Activated effector memory CD4-positive, alpha-beta T cell treated with Interleukin-2 at 50 U/mL for 16 hours (primary cell): ENCODE data around the gene RAD51B.

Experiments
- DNase-seq: peaks from one replicate; pipeline ENCODE4 v3.0.0-alpha.2; 2020

Gene RAD51B

GRCh38 chr14:68569970-68570409, 750.4 kb downstream of the RAD51B start:
- no peak for DNase-seq

GRCh38 chr14:68571114-68571591, 751.6 kb downstream of the RAD51B start:
- DNase-seq = no peak

GRCh38 chr14:68571928-68572525, 752.4 kb downstream of the RAD51B start:
- DNase-seq = no peak

- no peak for DNase-seq
Measured at GRCh38 chr14:68573126-68573525, 753.5 kb downstream of the RAD51B start.

GRCh38 chr14:68573722-68574121, 754.1 kb downstream of the RAD51B start:
- DNase-seq = no peak

GRCh38 chr14:68574461-68574860, 754.9 kb downstream of the RAD51B start:
- DNase-seq = no peak

GRCh38 chr14:68574906-68575305, 755.3 kb downstream of the RAD51B start:
- no peak for DNase-seq

GRCh38 chr14:68575426-68575825, 755.8 kb downstream of the RAD51B start:
- DNase-seq = no peak

GRCh38 chr14:68576031-68576430, 756.5 kb downstream of the RAD51B start:
- no peak for DNase-seq

GRCh38 chr14:68576496-68577244, 757.1 kb downstream of the RAD51B start:
- DNase-seq = no peak

GRCh38 chr14:68577802-68578541, 758.4 kb downstream of the RAD51B start:
- no peak for DNase-seq

GRCh38 chr14:68578597-68578996, 759.0 kb downstream of the RAD51B start:
- no peak for DNase-seq

GRCh38 chr14:68580096-68580645, 760.6 kb downstream of the RAD51B start:
- DNase-seq = no peak

- DNase-seq = no peak
Measured at GRCh38 chr14:68580671-68581070, 761.1 kb downstream of the RAD51B start.

- DNase-seq = no peak
Measured at GRCh38 chr14:68583548-68584280, 764.1 kb downstream of the RAD51B start.

GRCh38 chr14:68584786-68585185, 765.2 kb downstream of the RAD51B start:
- no peak for DNase-seq

- DNase-seq = no peak
Measured at GRCh38 chr14:68585690-68586089, 766.1 kb downstream of the RAD51B start.

GRCh38 chr14:68586896-68587751, 767.5 kb downstream of the RAD51B start:
- DNase-seq = no peak

- DNase-seq = no peak
Measured at GRCh38 chr14:68587931-68588330, 768.4 kb downstream of the RAD51B start.

- no peak for DNase-seq
Measured at GRCh38 chr14:68589447-68590200, 770.0 kb downstream of the RAD51B start.

GRCh38 chr14:68590201-68590522, 770.6 kb downstream of the RAD51B start:
- no peak for DNase-seq
